GM18499 (cell line): Measurements from ENCODE around the gene ARHGAP12.

Experiments used
- ATAC-seq: cut with Tn5 transposase; IDR thresholded peaks from one replicate; pipeline ENCODE4 v1.9.1; 2021; ENCODE audit warnings: moderate number of reproducible peaks; ENCODE audit not compliant: insufficient read depth, unreplicated experiment

The ARHGAP12 gene

GRCh38 chr10:31886885-31887284, 41.7 kb downstream of the ARHGAP12 start:
- ATAC-seq = no peak

GRCh38 chr10:31885971-31886370, 42.7 kb downstream of the ARHGAP12 start:
- no peak for ATAC-seq

- ATAC-seq = no peak
Measured at GRCh38 chr10:31884386-31884785, 44.2 kb downstream of the ARHGAP12 start.

GRCh38 chr10:31883397-31883796, 45.2 kb downstream of the ARHGAP12 start:
- ATAC-seq = no peak

- ATAC-seq = no peak
Measured at GRCh38 chr10:31878486-31878885, 50.1 kb downstream of the ARHGAP12 start.

GRCh38 chr10:31876652-31877352, 51.8 kb downstream of the ARHGAP12 start:
- ATAC-seq = no peak

- ATAC-seq = no peak
Measured at GRCh38 chr10:31875608-31876007, 53.0 kb downstream of the ARHGAP12 start.

- ATAC-seq = no peak
Measured at GRCh38 chr10:31873724-31874123, 54.9 kb downstream of the ARHGAP12 start.

GRCh38 chr10:31871266-31872065, 57.2 kb downstream of the ARHGAP12 start:
- no peak for ATAC-seq

GRCh38 chr10:31867646-31868045, 61.0 kb downstream of the ARHGAP12 start:
- no peak for ATAC-seq

- ATAC-seq = no peak
Measured at GRCh38 chr10:31866118-31866670, 62.4 kb downstream of the ARHGAP12 start.

- ATAC-seq = no peak
Measured at GRCh38 chr10:31864834-31865518, 63.7 kb downstream of the ARHGAP12 start.

- ATAC-seq = no peak
Measured at GRCh38 chr10:31855033-31855432, 73.6 kb downstream of the ARHGAP12 start.

GRCh38 chr10:31853629-31854028, 75.0 kb downstream of the ARHGAP12 start:
- ATAC-seq = no peak

- ATAC-seq = no peak
Measured at GRCh38 chr10:31851216-31851615, 77.4 kb downstream of the ARHGAP12 start.

- no peak for ATAC-seq
Measured at GRCh38 chr10:31847515-31847914, 81.1 kb downstream of the ARHGAP12 start.

- no peak for ATAC-seq
Measured at GRCh38 chr10:31838709-31839108, 89.9 kb downstream of the ARHGAP12 start.

GRCh38 chr10:31838065-31838464, 90.6 kb downstream of the ARHGAP12 start:
- no peak for ATAC-seq

GRCh38 chr10:31836569-31837406, 91.8 kb downstream of the ARHGAP12 start:
- ATAC-seq = no peak

- no peak for ATAC-seq
Measured at GRCh38 chr10:31833753-31834152, 94.9 kb downstream of the ARHGAP12 start.
